ENCODE data around the gene CCDC80. TPM values are rescaled to one million over a fixed set of nuclear protein-coding genes. Genes with fewer than 3 reads are reported as not detected.

The CCDC80 gene
- total and polyA plus RNA-seq, 9 of the 15 experiments (the other 6 are each of a cell fraction or from before 2014, with no cell fraction given), result 0.17 to 2.0 (median 1.1) TPM

- TF ChIP-seq ZNF512 (tag; IDR thresholded peaks at IDR 0.05) (no peak), ZNF121 (CRISPR knock-in tag; conservative IDR thresholded peaks at IDR 0.05) (no peak), CHD1 (IDR thresholded peaks at IDR 0.05; ENCODE audit: low read length) (no peak)
Measured at GRCh38 chr3:112561484-112561733, 79.5 kb downstream of the CCDC80 start (continued).

- Histone ChIP-seq H3K9me3 (replicated peaks; ENCODE audit: control insufficient read depth, insufficient read depth, low read depth, low read length) (no peaks in the 10 kb centered on the region), H3K4me1 (replicated peaks in 1 of 2; ENCODE audit: control insufficient read depth in 2 of 2, insufficient read depth in 2 of 2, low read length in 2 of 2) (peaks cover 0 to 5% of the 10 kb centered on the region in 2 experiments; a peak in 3 of 5 replicates), H3K27ac (ENCODE audit: extremely low read depth, low read depth, low read length) (peak overlapping the region; percentile 98), H3K4me3 (peak overlapping the region; percentile 77), H2AFZ (ENCODE audit: low read depth, low read length) (peak overlapping the region; percentile 100), H3K27me3 (ENCODE audit: control insufficient read depth in 2 of 2, insufficient read depth in 2 of 2, low read length in 2 of 2) (no peaks in the 10 kb centered on the region), H3K36me3 (ENCODE audit: control insufficient read depth, insufficient read depth, low read length) (peaks cover 17% of the 10 kb centered on the region; the same call in 1 of the 3 replicates), H3K9ac (ENCODE audit: insufficient read depth in 1 of 2, low read depth in 2 of 2, low read length in 2 of 2) (peak overlapping the region; percentile 83 to 96), H3K4me2 (ENCODE audit: insufficient read depth, low read length) (peak overlapping the region; percentile 95), H3K9me1 (ENCODE audit: control insufficient read depth, insufficient read depth, low read length) (no peaks in the 10 kb centered on the region), H4K20me1 (replicated peaks; ENCODE audit: control insufficient read depth, insufficient read depth, low read length) (no peaks in the 10 kb centered on the region), H3K79me2 (ENCODE audit: control insufficient read depth, insufficient read depth, low read length) (peaks cover 48% of the 10 kb centered on the region)
- ChIA-PET CTCF (ENCODE audit: low intra/inter-chr PET ratio) (no interaction called here), POLR2A (no interaction called here)
- peak in 3 of 4 experiments; percentile 8 to 82 (median 51) for DNase-seq (ENCODE audit: extremely low read depth in 1 of 4, low spot score in 3 of 4)
- in situ Hi-C loops (cut with MboI) (no loop called here), intact Hi-C loops (cut with micrococcal nuclease) (no loop called here)
- WGBS (ENCODE audit: insufficient coverage, low coverage, missing lambda C conversion rate), result 0% methylated on average over 20 of the region's 29 CpGs
- TSS peak; percentile 47 for BruUV-seq (replicated peaks)
- peak; percentile 68 for FAIRE-seq
- ATAC-seq, result peak; percentile 71
- TF ChIP-seq ZC3H11A (IDR thresholded peaks at IDR 0.05; ENCODE audit: low read depth, low read length) (no peak), POLR2AphosphoS5 (IDR thresholded peaks at IDR 0.05; ENCODE audit: control insufficient read depth, insufficient read depth, low read depth, low read length) (peak; percentile 43; the same call in 1 of the 2 replicates), ZNF280A (IDR thresholded peaks at IDR 0.05; ENCODE audit: low read depth, partially characterized antibody) (no peak), MAZ (CRISPR knock-in tag; conservative IDR thresholded peaks at IDR 0.05 in 1 of 2, IDR thresholded peaks at IDR 0.05 in 1 of 2) (no peak), HCFC1 (IDR thresholded peaks at IDR 0.05; ENCODE audit: low read depth, low read length) (peak; percentile 52), KAT7 (CRISPR knock-in tag; IDR thresholded peaks at IDR 0.05; ENCODE audit: borderline replicate concordance) (0 out of 2 replicates have a peak, but pooled peaks have one; percentile 8), PML (IDR thresholded peaks at IDR 0.05; ENCODE audit: low read length) (0 out of 2 replicates have a peak, but pooled peaks have one; percentile 11), MTA1 (IDR thresholded peaks at IDR 0.05; ENCODE audit: borderline replicate concordance) (peak; percentile 95), ZKSCAN3 (CRISPR knock-in tag; IDR thresholded peaks at IDR 0.05) (no peak), CREB1 (IDR thresholded peaks at IDR 0.05) (peak; percentile 94), CREB1 (CRISPR knock-in tag; IDR thresholded peaks at IDR 0.05) (peak; percentile 90), ZNF274 (IDR thresholded peaks at IDR 0.05; ENCODE audit: borderline replicate concordance, low read depth, low read length) (no peak), PHF8 (IDR thresholded peaks at IDR 0.05; ENCODE audit: borderline replicate concordance, low read length) (peak; percentile 38; the same call in 1 of the 2 replicates), PRMT5 (CRISPR knock-in tag; IDR thresholded peaks at IDR 0.05) (no peak), POLR2A (conservative IDR thresholded peaks at IDR 0.05) (peak; percentile 34), TAF1 (IDR thresholded peaks at IDR 0.05; ENCODE audit: control insufficient read depth, extremely low read depth, insufficient read depth, low read length, severe bottlenecking) (peak; percentile 60), ZC3H4 (CRISPR knock-in tag; IDR thresholded peaks at IDR 0.05; ENCODE audit: borderline replicate concordance) (no peak)
Measured at GRCh38 chr3:112560721-112561483, 80.0 kb downstream of the CCDC80 start.

Data from K562 (cell line).